H1 (cell line): ENCODE measurements around the gene BCKDHB. TPM values are rescaled to one million over a fixed set of nuclear protein-coding genes. Genes with fewer than 3 reads are reported as not detected.

Experiments used
- CTCF ChIA-PET: fragments of 300-600 bp; sonication (Branson Sonifier 250); formaldehyde crosslinking; loops from one replicate; lab custom pipeline; 2021; ENCODE audit not compliant: partially characterized antibody; lab: Charles Lee
- POLR2A ChIA-PET: fragments of 300-600 bp; sonication (Branson Sonifier 250); formaldehyde crosslinking; loops from one replicate; lab custom pipeline; 2021; ENCODE audit warnings: inconsistent platforms; ENCODE audit not compliant: partially characterized antibody; lab: Charles Lee
- DNase-seq, 2 experiments: peaks; one replicate each; pipeline versions ENCODE4 v3.0.0 to v3.0.0-alpha.2; 2010 to 2022; ENCODE audit warnings: low spot score in 2 of 2, low read depth in 1 of 2, mixed read lengths in 1 of 2
- FAIRE-seq: peaks from 2 replicates; lab custom pipeline; 2011; peaks lifted over from hg19 to GRCh38; lab: Jason Lieb, UNC
- H2AFZ ChIP-seq: 2 replicates; pipeline ENCODE4 v1.8.1; 2012; ENCODE audit warnings: low read length, inconsistent platforms
- H2AK5ac ChIP-seq: 2 replicates; pipeline ENCODE4 v1.6.1; 2013; ENCODE audit warnings: low read depth, low read length
- H2BK120ac ChIP-seq: replicated peaks from 2 replicates; pipeline ENCODE3; 2013; ENCODE audit warnings: low read depth, low read length, inconsistent platforms
- H2BK12ac ChIP-seq: 2 replicates; pipeline ENCODE4 v1.6.1; 2013; ENCODE audit warnings: low read depth, low read length
- H2BK15ac ChIP-seq: 2 replicates; pipeline ENCODE4 v1.6.1; 2013; ENCODE audit warnings: low read length
- H2BK20ac ChIP-seq: 2 replicates; pipeline ENCODE4 v1.6.1; 2013; ENCODE audit warnings: low read length
- H2BK5ac ChIP-seq: 2 replicates; pipeline ENCODE4 v1.6.1; 2013; ENCODE audit warnings: low read depth, low read length
- H3K14ac ChIP-seq: 2 replicates; pipeline ENCODE4 v1.6.1; 2013; ENCODE audit warnings: inconsistent platforms; ENCODE audit not compliant: insufficient read length
- H3K18ac ChIP-seq: 2 replicates; pipeline ENCODE4 v1.6.1; 2013; ENCODE audit warnings: low read length; ENCODE audit errors: extremely low read depth
- H3K23ac ChIP-seq: 2 replicates; pipeline ENCODE4 v1.6.1; 2013; ENCODE audit warnings: inconsistent platforms; ENCODE audit not compliant: insufficient read length
- H3K23me2 ChIP-seq: 2 replicates; pipeline ENCODE4 v1.6.1; 2013; ENCODE audit warnings: low read depth, low read length
- H3K27ac ChIP-seq: 2 replicates; pipeline ENCODE4 v1.6.1; 2011; ENCODE audit warnings: low read depth, low read length, inconsistent platforms
- H3K27me3 ChIP-seq, 4 experiments: replicated peaks in 1 of 4; 1 replicate in 1 of 4; 2 replicates in 3 of 4; pipeline versions ENCODE4 v1.6.1 to v1.8.1; 2011 to 2013; ENCODE audit warnings: low read length in 3 of 4, mild to moderate bottlenecking in 3 of 4, inconsistent platforms in 2 of 4, mixed read lengths in 2 of 4, moderate library complexity in 1 of 4; ENCODE audit not compliant: control insufficient read depth in 3 of 4, insufficient read depth in 3 of 4; ENCODE audit errors: extremely low read depth in 1 of 4
- H3K36me3 ChIP-seq, 4 experiments: 2 replicates each; pipeline versions ENCODE4 v1.6.1 to v1.8.1; 2011 to 2013; ENCODE audit warnings: mild to moderate bottlenecking in 4 of 4, low read length in 3 of 4, moderate library complexity in 2 of 4, control low read depth in 1 of 4, inconsistent platforms in 1 of 4; ENCODE audit not compliant: insufficient read depth in 4 of 4, control insufficient read depth in 2 of 4
- H3K4ac ChIP-seq: replicated peaks from 2 replicates; pipeline ENCODE3; 2013; ENCODE audit warnings: low read length, low read depth, mixed read lengths, inconsistent platforms; ENCODE audit not compliant: insufficient read length
- H3K4me1 ChIP-seq, 4 experiments: replicated peaks in 1 of 4; 1 replicate in 1 of 4; 2 replicates in 3 of 4; pipeline versions ENCODE4 v1.6.1 to v1.8.1; 2011 to 2013; ENCODE audit warnings: low read length in 3 of 4, inconsistent platforms in 2 of 4, mixed read lengths in 1 of 4; ENCODE audit not compliant: insufficient read depth in 4 of 4, control insufficient read depth in 3 of 4
- H3K4me2 ChIP-seq, 2 experiments: 2 replicates each; pipeline versions ENCODE4 v1.6.1 to v1.8.1; 2011 to 2013; ENCODE audit warnings: low read depth in 2 of 2, low read length in 2 of 2, control low read depth in 1 of 2, inconsistent platforms in 1 of 2, mild to moderate bottlenecking in 1 of 2; ENCODE audit not compliant: insufficient read depth in 1 of 2
- H3K4me3 ChIP-seq, 4 experiments: fragments of 200-600, 300-600 bp in 1 of 4; sonication (generic), shearing (Covaris generic), sonication (Bioruptor Twin) in 1 of 4; 2 replicates each; pipeline versions ENCODE4 v1.5.1 to v1.8.1; 2011 to 2016; ENCODE audit warnings: low read length in 4 of 4, low read depth in 3 of 4, control low read depth in 2 of 4, inconsistent platforms in 2 of 4, mild to moderate bottlenecking in 2 of 4, mixed read lengths in 1 of 4, moderate library complexity in 1 of 4; ENCODE audit not compliant: insufficient read depth in 2 of 4; ENCODE audit errors: extremely low read depth in 1 of 4
- H3K56ac ChIP-seq: replicated peaks from 2 replicates; pipeline ENCODE3; 2013; ENCODE audit warnings: low read depth, mild to moderate bottlenecking, mixed read lengths, low read length, inconsistent platforms; ENCODE audit not compliant: insufficient read length
- H3K79me1 ChIP-seq: 2 replicates; pipeline ENCODE4 v1.6.1; 2013; ENCODE audit warnings: low read depth, low read length, control low read depth
- H3K79me2 ChIP-seq, 2 experiments: 2 replicates each; pipeline versions ENCODE4 v1.6.1 to v1.8.1; 2012 to 2013; ENCODE audit warnings: low read length in 2 of 2, mild to moderate bottlenecking in 2 of 2, inconsistent platforms in 1 of 2; ENCODE audit not compliant: insufficient read depth in 2 of 2, control insufficient read depth in 1 of 2
- H3K9ac ChIP-seq, 4 experiments: replicated peaks in 1 of 4; 1 replicate in 1 of 4; 2 replicates in 3 of 4; pipeline versions ENCODE4 v1.6.1 to v1.8.1; 2011 to 2013; ENCODE audit warnings: low read depth in 3 of 4, low read length in 3 of 4, control low read depth in 2 of 4, mild to moderate bottlenecking in 2 of 4, moderate library complexity in 2 of 4, inconsistent platforms in 1 of 4; ENCODE audit errors: extremely low read depth in 1 of 4
- H3K9me3 ChIP-seq, 2 experiments: 2 replicates each; pipeline versions ENCODE4 v1.6.1 to v1.8.1; 2012 to 2013; ENCODE audit warnings: mild to moderate bottlenecking in 2 of 2, moderate library complexity in 2 of 2, control low read depth in 1 of 2, inconsistent platforms in 1 of 2, low read depth in 1 of 2, low read length in 1 of 2, mixed read lengths in 1 of 2; ENCODE audit not compliant: insufficient read depth in 2 of 2
- H4K20me1 ChIP-seq, 2 experiments: replicated peaks in 1 of 2; 2 replicates each; pipeline versions ENCODE3 to v1.8.1; 2011 to 2013; ENCODE audit warnings: inconsistent platforms in 2 of 2, low read length in 2 of 2, mild to moderate bottlenecking in 1 of 2; ENCODE audit not compliant: insufficient read depth in 2 of 2, control insufficient read depth in 1 of 2
- H4K5ac ChIP-seq: 2 replicates; pipeline ENCODE4 v1.6.1; 2013; ENCODE audit warnings: low read length, low read depth, mixed read lengths, inconsistent platforms; ENCODE audit not compliant: insufficient read length
- H4K8ac ChIP-seq: 2 replicates; pipeline ENCODE4 v1.8.0; 2013; ENCODE audit warnings: mild to moderate bottlenecking, moderate library complexity, low read length, inconsistent platforms; ENCODE audit not compliant: insufficient read depth; ENCODE audit errors: extremely low read depth
- H4K91ac ChIP-seq: replicated peaks from 2 replicates; pipeline ENCODE3; 2013; ENCODE audit warnings: low read length, mixed read lengths, inconsistent platforms; ENCODE audit not compliant: insufficient read length
- GABPA ChIP-seq: IDR thresholded peaks from 2 replicates; pipeline ENCODE4 v1.6.1; 2011; ENCODE audit warnings: mild to moderate bottlenecking, low read length, moderate library complexity, borderline replicate concordance; ENCODE audit not compliant: insufficient read depth
- polyA plus RNA-seq, 7 experiments: library from polyadenylated mRNA; depleted of rRNA in 3 of 7; stranded (reverse) in 5 of 7; unstranded in 2 of 7; fragments of >200 nt in 5 of 7; fragments of 200-250 nt in 2 of 7; gene quantifications; 1 replicate in 5 of 7; 2 replicates in 1 of 7; 4 replicates in 1 of 7; pipeline versions ENCODE4 v1.2.1 to v1.2.3, GENCODE V29; 2011 to 2013; ENCODE audit warnings: missing spikeins in 2 of 7, mixed read lengths in 2 of 7
- total RNA-seq: library from RNA; stranded (reverse); fragmentation: NEBNext Ultra II Directional; extraction: Animal tissue kit (Norgen Biotek cat#: 25700); gene quantifications from 2 replicates; pipeline ENCODE4 v1.2.1, GENCODE V29; 2021

The BCKDHB gene
- total and polyA plus RNA-seq, 2 of the 8 experiments (the other 6 are each of a cell fraction or from before 2014, with no cell fraction given) = 22.1 to 30.8 TPM

GRCh38 chr6:80098392-80098791 is 8.1 kb upstream of the BCKDHB start:
- Histone ChIP-seq H3K36me3 (no peaks in the 10 kb centered on the region), H2BK12ac (no peak overlapping the region), H2BK120ac (no peak overlapping the region), H3K27me3 (no peaks in the 10 kb centered on the region), H2BK20ac (no peak overlapping the region), H3K79me1 (no peaks in the 10 kb centered on the region), H3K4me3 (no peak overlapping the region), H3K4ac (no peak overlapping the region), H3K23me2 (no peaks in the 10 kb centered on the region), H2AFZ (no peak overlapping the region), H3K56ac (no peak overlapping the region), H2BK5ac (no peak overlapping the region), H4K5ac (no peak overlapping the region), H3K4me2 (no peak overlapping the region), H3K4me1 (no peaks in the 10 kb centered on the region), H3K14ac (no peak overlapping the region), H4K20me1 (no peaks in the 10 kb centered on the region), H3K79me2 (no peaks in the 10 kb centered on the region), H4K8ac (no peak overlapping the region), H3K9me3 (no peaks in the 10 kb centered on the region), H2AK5ac (no peak overlapping the region), H4K91ac (no peak overlapping the region), H3K27ac (no peak overlapping the region), H3K18ac (no peak overlapping the region), H3K23ac (no peak overlapping the region), H2BK15ac (no peak overlapping the region)
- CTCF ChIA-PET = interaction anchor here (0.8 to 4.4 kb wide), 5 partner anchors 12 to 229 kb away, joined by 3 to 17 read pairs (median 4); no protein-coding TSS in a partner anchor
- no peak for DNase-seq
- POLR2A ChIA-PET = interaction anchor here (1.9 kb wide), 1 partner anchor 8 kb away, joined by 10 read pairs; the partner anchor contains the start of gene BCKDHB
- FAIRE-seq = no peak
- TF ChIP-seq GABPA = no peak
- TF ChIP-seq, all 59 proteins: peak for 0
- no peak overlapping the region for H3K9ac ChIP-seq
